Skin epidermis (tissue), 12 donors: ENCODE results near the gene SRGAP3.

Experiments
- H3K27ac ChIP-seq, 21 experiments: fragments of 200-600 bp; sonication (generic) in 11 of 21; one replicate each; pipeline ENCODE4 v1.5.0; 2020; ENCODE audit warnings: mild to moderate bottlenecking in 3 of 21, inconsistent platforms in 2 of 21, moderate library complexity in 2 of 21
- H3K4me3 ChIP-seq, 7 experiments: fragments of 200-600 bp; sonication (generic) in 2 of 7; one replicate each; pipeline ENCODE4 v1.5.0; 2020; ENCODE audit warnings: inconsistent platforms in 2 of 7, mild to moderate bottlenecking in 2 of 7, moderate library complexity in 1 of 7

The SRGAP3 gene

DNA sequence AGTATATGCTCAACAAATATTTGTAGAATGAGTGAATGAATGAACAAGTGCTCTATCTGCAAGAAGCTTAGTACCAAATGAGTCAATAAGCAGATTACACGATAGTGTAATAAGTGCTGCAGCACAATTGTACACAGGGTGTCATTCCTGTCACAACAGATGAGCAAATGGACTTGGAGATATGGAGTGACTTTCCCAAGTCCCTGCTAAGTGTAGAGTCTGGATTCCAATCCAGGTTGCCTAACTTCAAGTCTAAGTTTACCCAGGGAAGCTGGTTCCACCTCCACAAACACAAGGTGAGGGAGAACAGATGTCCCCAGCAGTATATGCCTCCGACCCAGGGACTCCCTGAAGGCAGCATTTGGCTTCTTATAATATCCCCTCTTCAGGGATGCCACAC is 208.4 kb downstream of the SRGAP3 start:
- H3K27ac ChIP-seq = no peak overlapping the region
- no peak overlapping the region for H3K4me3 ChIP-seq

GRCh38 chr3:9037144-9037711 is 212.2 kb downstream of the SRGAP3 start:
- Histone ChIP-seq H3K27ac (peak overlapping the region in 1 of 21 experiments; percentile 10), H3K4me3 (no peak overlapping the region)

- Histone ChIP-seq H3K27ac (peak overlapping the region in 1 of 21 experiments; percentile 10), H3K4me3 (no peak overlapping the region)
These were observed 212.9 kb downstream of the SRGAP3 start for GRCh38 chr3:9036404-9037131.

GRCh38 chr3:9035961-9036360 is 213.5 kb downstream of the SRGAP3 start:
- no peak overlapping the region for H3K4me3 ChIP-seq
- H3K27ac ChIP-seq = no peak overlapping the region

DNA sequence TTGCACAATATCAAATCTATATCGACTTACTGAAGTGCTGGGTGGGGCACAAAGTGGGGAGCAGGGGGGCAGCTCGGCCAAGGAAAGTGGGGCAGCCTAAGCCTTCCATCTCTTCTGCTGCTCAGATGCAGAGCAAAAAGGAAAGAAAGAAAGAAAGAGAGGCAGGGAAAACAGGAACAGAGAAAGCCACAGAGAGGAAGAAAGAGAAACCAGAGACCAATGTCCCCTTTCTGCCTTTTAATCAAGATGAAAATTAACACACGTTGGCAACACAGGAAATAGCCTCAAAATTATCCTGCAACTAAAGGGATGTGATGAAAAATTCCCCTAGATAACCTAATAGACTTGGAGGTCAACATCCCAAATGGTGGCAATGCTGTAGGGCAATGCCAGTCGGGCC is 214.0 kb downstream of the SRGAP3 start:
- Histone ChIP-seq H3K27ac (no peak overlapping the region), H3K4me3 (no peak overlapping the region)

DNA sequence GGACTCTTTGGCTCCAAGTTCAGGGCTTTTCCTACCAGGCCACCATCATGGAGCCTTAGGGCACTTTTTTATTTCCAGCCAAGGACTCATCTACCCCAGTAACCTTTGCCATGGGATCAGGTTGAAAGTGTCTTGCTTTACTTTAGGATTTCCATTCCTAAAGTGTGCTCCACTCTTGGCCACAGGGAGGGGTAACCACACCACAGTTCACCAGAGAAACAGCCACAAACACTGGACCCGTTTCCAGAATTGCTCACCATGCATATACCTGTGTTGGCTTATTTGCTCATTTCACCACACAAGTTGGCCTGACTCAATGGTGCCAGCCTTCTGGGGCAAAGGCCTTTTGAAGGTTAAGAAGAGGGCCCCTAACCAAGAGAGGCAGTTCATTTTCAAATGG is 215.6 kb downstream of the SRGAP3 start:
- no peak overlapping the region for H3K4me3 ChIP-seq
- no peak overlapping the region for H3K27ac ChIP-seq

GRCh38 chr3:9032231-9032777 is 217.1 kb downstream of the SRGAP3 start:
- H3K4me3 ChIP-seq = no peak overlapping the region
- no peak overlapping the region for H3K27ac ChIP-seq

DNA sequence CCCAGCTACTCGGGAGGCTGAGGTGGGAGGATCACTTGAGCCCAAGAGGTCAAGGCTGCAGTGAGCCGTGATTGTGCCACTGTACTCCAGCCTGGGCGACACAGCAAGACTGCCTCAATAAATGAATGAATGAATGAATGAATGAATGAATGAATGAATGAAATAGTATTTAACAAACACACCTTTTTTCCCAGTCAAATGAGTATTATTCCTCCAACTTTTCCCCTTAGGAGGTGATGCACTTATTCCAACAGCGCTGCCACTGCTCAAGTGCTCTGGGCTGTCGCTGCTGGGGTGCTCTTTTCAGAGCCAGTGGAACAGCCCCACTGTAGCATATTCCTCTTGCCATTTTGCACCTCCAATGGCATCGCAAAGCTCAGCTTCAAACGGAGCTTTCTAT is 219.4 kb downstream of the SRGAP3 start:
- H3K4me3 ChIP-seq = no peak overlapping the region
- H3K27ac ChIP-seq = no peak overlapping the region

GRCh38 chr3:9028134-9028533 is 221.3 kb downstream of the SRGAP3 start:
- Histone ChIP-seq H3K27ac (peak overlapping the region in 1 of 21 experiments; percentile 5), H3K4me3 (no peak overlapping the region)

GRCh38 chr3:9026320-9027045 is 223.0 kb downstream of the SRGAP3 start:
- no peak overlapping the region for H3K4me3 ChIP-seq
- no peak overlapping the region for H3K27ac ChIP-seq

GRCh38 chr3:9024341-9024740 is 225.1 kb downstream of the SRGAP3 start:
- Histone ChIP-seq H3K27ac (no peak overlapping the region), H3K4me3 (no peak overlapping the region)

DNA sequence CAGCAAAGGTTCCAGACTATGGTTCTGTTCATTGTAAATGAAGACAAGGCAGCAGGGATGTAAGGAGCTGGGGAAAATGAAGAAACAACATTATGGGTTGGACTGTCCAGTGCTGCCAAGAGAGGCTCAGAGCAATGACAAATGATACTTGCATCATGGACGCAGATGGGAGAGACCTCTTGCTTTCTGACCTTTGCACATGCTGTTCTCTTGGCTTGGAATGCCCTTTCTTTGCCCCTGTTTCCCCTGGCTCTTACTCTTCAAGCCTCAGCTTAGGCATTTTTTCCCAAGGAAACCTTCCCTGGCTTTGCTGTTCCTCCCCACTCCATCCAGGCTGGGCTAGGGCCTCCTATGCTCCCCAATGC is 226.2 kb downstream of the SRGAP3 start:
- H3K27ac ChIP-seq = no peak overlapping the region
- H3K4me3 ChIP-seq = no peak overlapping the region

- Histone ChIP-seq H3K4me3 (no peak overlapping the region), H3K27ac (no peak overlapping the region)
These were observed 226.9 kb downstream of the SRGAP3 start for GRCh38 chr3:9022305-9023225.

GRCh38 chr3:9021271-9022009 is 228.0 kb downstream of the SRGAP3 start:
- H3K4me3 ChIP-seq = no peak overlapping the region
- no peak overlapping the region for H3K27ac ChIP-seq

DNA sequence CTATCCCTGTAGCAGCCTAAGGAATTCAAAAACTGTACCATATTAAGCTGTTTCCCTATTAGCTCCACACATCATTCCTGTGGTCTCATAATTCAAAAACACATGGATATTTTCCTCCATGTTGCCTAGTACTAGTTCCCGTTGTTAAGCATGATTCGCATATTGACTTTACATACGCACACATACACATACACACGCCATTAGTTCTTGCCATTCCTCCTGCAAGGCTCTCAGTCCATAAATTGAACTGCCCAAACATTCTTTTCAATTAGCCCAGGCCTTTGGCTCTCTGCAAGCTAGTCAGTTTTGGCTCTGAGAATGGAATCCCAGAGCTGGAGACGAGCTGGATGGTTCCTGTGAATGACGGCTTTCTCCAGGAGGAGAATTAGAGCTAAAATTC is 229.0 kb downstream of the SRGAP3 start:
- peak overlapping the region in 1 of 21 experiments; percentile 23 for H3K27ac ChIP-seq
- no peak overlapping the region for H3K4me3 ChIP-seq

DNA sequence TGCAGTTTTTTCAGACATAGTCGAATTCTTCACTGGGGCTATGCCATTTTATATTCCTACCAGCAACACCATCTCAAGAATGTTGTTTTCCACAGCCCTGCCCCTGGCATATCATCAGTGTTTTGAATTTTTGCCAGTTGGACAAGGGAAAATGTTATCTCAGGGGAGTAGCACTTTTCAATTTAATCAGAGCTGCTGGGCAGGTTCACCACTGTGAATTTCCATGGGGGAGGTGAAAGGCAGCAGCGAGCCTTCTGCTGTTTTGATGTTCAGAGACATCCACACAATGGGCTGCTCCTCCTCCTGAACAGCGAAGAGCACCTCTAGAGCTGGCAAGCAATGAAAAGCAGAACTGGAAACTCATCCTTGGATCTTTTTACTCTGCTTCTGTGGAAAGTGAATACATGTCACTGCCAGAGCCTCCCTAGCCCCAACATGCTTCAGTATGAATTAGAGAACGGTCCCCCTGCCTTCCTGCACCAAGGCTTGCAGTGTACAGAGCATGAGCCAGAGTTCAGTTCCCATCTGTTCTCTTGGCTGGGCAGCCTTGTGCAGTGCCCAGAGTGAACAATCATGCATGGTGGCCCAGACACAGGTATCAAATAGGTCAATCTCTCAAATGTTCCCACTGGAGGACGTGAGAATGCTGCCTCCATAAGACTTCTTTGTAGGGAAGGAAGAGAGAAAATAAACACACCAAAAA is 230.0 kb downstream of the SRGAP3 start:
- H3K27ac ChIP-seq = peak overlapping the region in 1 of 21 experiments; percentile 11
- H3K4me3 ChIP-seq = no peak overlapping the region

DNA sequence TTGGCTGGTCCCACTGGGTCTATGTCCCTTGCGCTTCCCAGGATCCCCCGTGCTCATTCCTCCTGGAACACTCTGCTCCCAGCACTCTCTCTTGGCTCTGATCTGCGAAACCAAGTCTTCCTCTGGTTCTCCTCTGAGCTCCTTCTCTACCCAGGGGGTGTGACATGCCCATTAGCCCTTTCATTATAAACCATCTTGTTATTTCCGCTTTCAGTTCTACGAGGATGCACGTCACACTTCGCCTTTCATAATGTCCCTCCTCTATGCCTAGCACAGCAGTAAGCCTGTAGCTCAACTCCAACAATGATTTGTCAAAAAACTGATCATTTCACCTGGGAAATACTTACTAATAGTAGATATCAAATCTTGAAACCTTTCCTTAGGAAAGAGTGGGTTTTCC is 234.2 kb downstream of the SRGAP3 start:
- H3K4me3 ChIP-seq = no peak overlapping the region

GRCh38 chr3:9013782-9014563 is 235.5 kb downstream of the SRGAP3 start:
- H3K27ac ChIP-seq = no peak overlapping the region

More for the DNA sequence above, 234.2 kb downstream of the SRGAP3 start:
- H3K27ac ChIP-seq = no peak overlapping the region

More at GRCh38 chr3:9013782-9014563, 235.5 kb downstream of the SRGAP3 start:
- H3K4me3 ChIP-seq = no peak overlapping the region
